Measurements from ENCODE around the gene DGCR8.

Gene DGCR8

GRCh38 chr22:20091690-20092476 lies 11.8 kb downstream of the DGCR8 start:
- FAIRE-seq, result no peak

- no peak for FAIRE-seq
These were observed 12.4 kb downstream of the DGCR8 start for GRCh38 chr22:20092477-20092854.

- no peak for FAIRE-seq
These were observed 13.6 kb downstream of the DGCR8 start for GRCh38 chr22:20093418-20094196.

GRCh38 chr22:20094197-20094807 lies 14.3 kb downstream of the DGCR8 start:
- FAIRE-seq, result no peak

GRCh38 chr22:20095521-20095920 lies 15.5 kb downstream of the DGCR8 start:
- no peak for FAIRE-seq

GRCh38 chr22:20096574-20097420 lies 16.8 kb downstream of the DGCR8 start:
- FAIRE-seq, result no peak

GRCh38 chr22:20099099-20099711 lies 19.2 kb downstream of the DGCR8 start:
- no peak for FAIRE-seq

- no peak for FAIRE-seq
These were observed 21.6 kb downstream of the DGCR8 start for GRCh38 chr22:20101638-20102037.

GRCh38 chr22:20102203-20102780 lies 22.3 kb downstream of the DGCR8 start:
- no peak for FAIRE-seq

GRCh38 chr22:20105456-20106204 lies 25.6 kb downstream of the DGCR8 start:
- no peak for FAIRE-seq

- FAIRE-seq, result no peak
These were observed 26.3 kb downstream of the DGCR8 start for GRCh38 chr22:20106205-20106848.

- no peak for FAIRE-seq
These were observed 26.8 kb downstream of the DGCR8 start for GRCh38 chr22:20106849-20107237.

GRCh38 chr22:20107471-20107901 lies 27.4 kb downstream of the DGCR8 start:
- FAIRE-seq, result no peak

- FAIRE-seq, result no peak
These were observed 28.1 kb downstream of the DGCR8 start for GRCh38 chr22:20107951-20108756.

- no peak for FAIRE-seq
These were observed 28.8 kb downstream of the DGCR8 start for GRCh38 chr22:20108757-20109230.

- FAIRE-seq, result no peak
These were observed 29.6 kb downstream of the DGCR8 start for GRCh38 chr22:20109411-20110358.

GRCh38 chr22:20110359-20110985 lies 30.4 kb downstream of the DGCR8 start:
- no peak for FAIRE-seq
